Astrocyte (in vitro differentiated cells and primary cell): Measurements from ENCODE around the gene SLC27A2. TPM values are rescaled to one million over a fixed set of nuclear protein-coding genes. Genes with fewer than 3 reads are reported as not detected.

Source experiments
- DNase-seq: peaks from one replicate; pipeline ENCODE4 v3.0.0-alpha.2; 2010; ENCODE audit warnings: low read depth
- FAIRE-seq: peaks from 2 replicates; lab custom pipeline; 2011; peaks lifted over from hg19 to GRCh38; lab: Jason Lieb, UNC
- H2AFZ ChIP-seq: 2 replicates; pipeline ENCODE4 v1.6.0; 2012; ENCODE audit warnings: low read depth, low read length, inconsistent platforms
- H3K27ac ChIP-seq: 2 replicates; pipeline ENCODE4 v1.5.1; 2011; ENCODE audit warnings: low read depth, low read length, inconsistent platforms
- H3K27me3 ChIP-seq: 2 replicates; pipeline ENCODE4 v1.6.0; 2011; ENCODE audit warnings: low read length, inconsistent platforms; ENCODE audit not compliant: insufficient read depth
- H3K36me3 ChIP-seq: 2 replicates; pipeline ENCODE4 v1.5.1; 2011; ENCODE audit warnings: low read length, inconsistent platforms; ENCODE audit not compliant: insufficient read depth
- H3K4me1 ChIP-seq: 2 replicates; pipeline ENCODE4 v1.5.1; 2011; ENCODE audit warnings: low read length, inconsistent platforms; ENCODE audit not compliant: insufficient read depth
- H3K4me2 ChIP-seq: 2 replicates; pipeline ENCODE4 v1.6.0; 2012; ENCODE audit warnings: low read length, inconsistent platforms
- H3K4me3 ChIP-seq: 2 replicates; pipeline ENCODE4 v1.5.1; 2011; ENCODE audit warnings: low read depth, mild to moderate bottlenecking, low read length, inconsistent platforms; ENCODE audit not compliant: insufficient read depth
- H3K79me2 ChIP-seq: 2 replicates; pipeline ENCODE4 v1.6.0; 2012; ENCODE audit warnings: mild to moderate bottlenecking, low read length, inconsistent platforms; ENCODE audit not compliant: insufficient read depth
- H3K9ac ChIP-seq: 2 replicates; pipeline ENCODE4 v1.6.0; 2012; ENCODE audit warnings: mild to moderate bottlenecking, low read length, inconsistent platforms
- H3K9me3 ChIP-seq: 2 replicates; pipeline ENCODE4 v1.5.1; 2012; ENCODE audit warnings: low read depth, mild to moderate bottlenecking, low read length, inconsistent platforms; ENCODE audit not compliant: insufficient read depth
- H4K20me1 ChIP-seq: 2 replicates; pipeline ENCODE4 v1.6.0; 2012; ENCODE audit warnings: low read length, inconsistent platforms; ENCODE audit not compliant: insufficient read depth
- H3K27ac Mint-ChIP-seq: one replicate; pipeline ENCODE4 v1.8.0; 2021; ENCODE audit warnings: mild to moderate bottlenecking, mixed read lengths; ENCODE audit not compliant: unreplicated experiment
- H3K27me3 Mint-ChIP-seq: one replicate; pipeline ENCODE4 v1.8.0; 2021; ENCODE audit warnings: low read depth, mixed read lengths; ENCODE audit not compliant: unreplicated experiment
- H3K36me3 Mint-ChIP-seq: one replicate; pipeline ENCODE4 v1.8.0; 2021; ENCODE audit warnings: low read depth, mixed read lengths; ENCODE audit not compliant: unreplicated experiment
- H3K4me1 Mint-ChIP-seq: one replicate; pipeline ENCODE4 v1.8.0; 2021; ENCODE audit warnings: low read depth, mixed read lengths; ENCODE audit not compliant: unreplicated experiment
- H3K4me3 Mint-ChIP-seq: one replicate; pipeline ENCODE4 v1.8.0; 2021; ENCODE audit warnings: mild to moderate bottlenecking, moderate library complexity, mixed read lengths; ENCODE audit not compliant: unreplicated experiment
- H3K9me3 Mint-ChIP-seq: one replicate; pipeline ENCODE4 v1.8.0; 2021; ENCODE audit warnings: mild to moderate bottlenecking, mixed read lengths; ENCODE audit not compliant: unreplicated experiment
- EZH2 ChIP-seq: IDR thresholded peaks from 2 replicates; pipeline ENCODE4 v1.6.1; 2012; ENCODE audit warnings: mild to moderate bottlenecking, low read length, inconsistent platforms; ENCODE audit not compliant: insufficient read depth
- total RNA-seq: library from RNA; stranded (reverse); gene quantifications from 2 replicates; pipeline ENCODE4 v1.2.1, GENCODE V29; 2021
- TF ChIP-seq, protein P1 (sequence below): IDR thresholded peaks from 2 replicates; pipeline ENCODE4 v1.5.1; 2011; ENCODE audit warnings: low read depth, mild to moderate bottlenecking, inconsistent platforms, low read length, moderate library complexity; ENCODE audit not compliant: insufficient read depth

The SLC27A2 gene
- total RNA-seq, 1 donor from 2014 or later = 0.82 TPM

DNA sequence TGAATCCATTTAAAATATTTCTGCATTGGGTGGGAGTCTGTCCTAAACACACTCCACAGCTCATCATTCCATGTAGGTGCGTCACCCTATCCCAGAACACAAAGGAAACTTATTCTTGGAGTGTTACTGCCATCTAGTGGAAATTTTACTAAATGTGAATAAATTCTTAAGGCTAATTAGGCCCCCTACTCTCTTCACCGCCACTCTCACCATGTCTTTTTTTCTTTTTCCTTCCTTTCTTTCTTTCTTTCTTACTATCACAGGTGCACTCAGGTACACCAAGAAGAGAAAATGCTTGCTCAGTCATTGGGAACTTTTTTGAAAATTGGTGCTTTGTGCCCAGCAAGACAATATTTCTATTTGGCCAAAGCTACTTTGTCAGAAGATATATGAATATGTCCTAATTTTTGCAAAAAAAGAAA is 36.5 kb upstream of the SLC27A2 start:
- H3K9ac ChIP-seq = no peak overlapping the region
- H3K27me3 ChIP-seq = no peaks in the 10 kb centered on the region
- H4K20me1 ChIP-seq = no peaks in the 10 kb centered on the region
- Mint-ChIP-seq H3K4me3 (no peak overlapping the region), H3K27ac (no peak overlapping the region), H3K9me3 (peaks cover 3% of the 10 kb centered on the region), H3K4me1 (no peaks in the 10 kb centered on the region), H3K36me3 (no peaks in the 10 kb centered on the region), H3K27me3 (no peaks in the 10 kb centered on the region)
- no peaks in the 10 kb centered on the region for H3K79me2 ChIP-seq
- DNase-seq = peak; percentile 66
- H3K4me1 ChIP-seq = no peaks in the 10 kb centered on the region
- peak; percentile 81 for FAIRE-seq
- no peak overlapping the region for H3K27ac ChIP-seq
- H3K4me3 ChIP-seq = no peak overlapping the region
- H3K36me3 ChIP-seq = no peaks in the 10 kb centered on the region
- no peak for TF ChIP-seq EZH2
- TF ChIP-seq, protein P1, sequence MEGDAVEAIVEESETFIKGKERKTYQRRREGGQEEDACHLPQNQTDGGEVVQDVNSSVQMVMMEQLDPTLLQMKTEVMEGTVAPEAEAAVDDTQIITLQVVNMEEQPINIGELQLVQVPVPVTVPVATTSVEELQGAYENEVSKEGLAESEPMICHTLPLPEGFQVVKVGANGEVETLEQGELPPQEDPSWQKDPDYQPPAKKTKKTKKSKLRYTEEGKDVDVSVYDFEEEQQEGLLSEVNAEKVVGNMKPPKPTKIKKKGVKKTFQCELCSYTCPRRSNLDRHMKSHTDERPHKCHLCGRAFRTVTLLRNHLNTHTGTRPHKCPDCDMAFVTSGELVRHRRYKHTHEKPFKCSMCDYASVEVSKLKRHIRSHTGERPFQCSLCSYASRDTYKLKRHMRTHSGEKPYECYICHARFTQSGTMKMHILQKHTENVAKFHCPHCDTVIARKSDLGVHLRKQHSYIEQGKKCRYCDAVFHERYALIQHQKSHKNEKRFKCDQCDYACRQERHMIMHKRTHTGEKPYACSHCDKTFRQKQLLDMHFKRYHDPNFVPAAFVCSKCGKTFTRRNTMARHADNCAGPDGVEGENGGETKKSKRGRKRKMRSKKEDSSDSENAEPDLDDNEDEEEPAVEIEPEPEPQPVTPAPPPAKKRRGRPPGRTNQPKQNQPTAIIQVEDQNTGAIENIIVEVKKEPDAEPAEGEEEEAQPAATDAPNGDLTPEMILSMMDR = peak; percentile 45
- H3K4me2 ChIP-seq = no peak overlapping the region
- H2AFZ ChIP-seq = no peak overlapping the region
- no peaks in the 10 kb centered on the region for H3K9me3 ChIP-seq

DNA sequence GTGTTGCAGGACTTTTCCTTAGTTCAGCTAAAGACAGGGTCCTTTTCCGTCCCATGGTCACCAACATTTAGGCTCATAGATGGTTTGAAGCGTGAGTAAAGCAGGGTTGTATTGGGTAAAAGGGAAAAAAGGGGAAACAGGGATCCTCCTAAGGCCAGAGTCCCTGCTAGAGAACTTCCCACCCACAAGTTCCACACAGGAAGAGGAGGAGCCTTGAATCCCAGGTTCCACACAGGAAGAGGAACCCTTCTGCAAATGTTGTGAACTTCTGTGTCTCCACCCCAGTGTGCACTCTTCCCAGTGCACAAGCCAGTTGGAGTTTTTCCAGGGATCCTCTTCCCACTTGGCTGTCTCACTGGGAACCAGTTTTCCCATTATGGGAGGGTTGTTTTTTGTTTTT is 35.4 kb upstream of the SLC27A2 start:
- DNase-seq (no peak), FAIRE-seq (no peak)
- no peaks in the 10 kb centered on the region for H3K27me3 Mint-ChIP-seq
- H3K27ac Mint-ChIP-seq = peak overlapping the region; percentile 72
- Histone ChIP-seq H3K4me2 (no peak overlapping the region), H3K79me2 (no peaks in the 10 kb centered on the region), H3K4me3 (no peak overlapping the region), H3K27ac (no peak overlapping the region), H3K9me3 (no peaks in the 10 kb centered on the region), H3K4me1 (no peaks in the 10 kb centered on the region), H4K20me1 (no peaks in the 10 kb centered on the region), H3K9ac (no peak overlapping the region), H2AFZ (peak overlapping the region; percentile 65), H3K27me3 (no peaks in the 10 kb centered on the region), H3K36me3 (no peaks in the 10 kb centered on the region)
- no peaks in the 10 kb centered on the region for H3K4me1 Mint-ChIP-seq
- no peaks in the 10 kb centered on the region for H3K9me3 Mint-ChIP-seq
- no peak overlapping the region for H3K4me3 Mint-ChIP-seq
- no peak for TF ChIP-seq EZH2
- TF ChIP-seq, protein P1 = no peak
- H3K36me3 Mint-ChIP-seq = no peaks in the 10 kb centered on the region

DNA sequence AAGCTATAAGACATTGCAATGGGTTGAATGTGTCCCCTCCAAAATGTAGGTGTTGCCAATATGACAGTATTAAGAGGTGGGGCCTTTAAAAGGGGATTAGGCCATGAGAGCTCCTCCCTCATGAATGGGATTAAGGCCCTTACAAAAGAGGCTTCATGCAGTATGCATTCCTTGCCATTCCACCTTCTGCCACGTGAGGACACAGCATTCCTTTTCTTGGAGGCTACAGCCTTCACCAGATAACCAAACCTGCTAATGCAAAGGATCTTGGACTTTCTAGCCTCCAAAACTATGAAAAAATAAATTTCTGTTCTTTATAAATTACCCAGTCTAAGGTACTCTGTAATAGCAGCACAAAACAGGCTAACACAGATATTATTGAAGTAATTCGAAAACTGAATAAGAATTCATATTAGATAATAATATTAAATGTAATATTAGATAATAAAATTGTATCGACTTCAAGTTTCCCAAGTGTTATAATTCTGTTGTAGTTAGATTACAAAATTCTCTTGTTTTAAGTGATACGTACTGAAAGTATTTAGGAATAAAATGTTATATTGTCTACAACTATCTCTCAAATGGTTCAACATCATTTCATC is 33.5 kb upstream of the SLC27A2 start:
- Mint-ChIP-seq H3K9me3 (no peaks in the 10 kb centered on the region), H3K27ac (no peak overlapping the region), H3K36me3 (no peaks in the 10 kb centered on the region), H3K4me3 (no peak overlapping the region), H3K27me3 (no peaks in the 10 kb centered on the region), H3K4me1 (no peaks in the 10 kb centered on the region)
- no peak overlapping the region for H2AFZ ChIP-seq
- H3K4me2 ChIP-seq = no peak overlapping the region
- DNase-seq (peak; percentile 58), FAIRE-seq (no peak)
- H3K4me3 ChIP-seq = no peak overlapping the region
- no peak overlapping the region for H3K9ac ChIP-seq
- H4K20me1 ChIP-seq = no peaks in the 10 kb centered on the region
- H3K79me2 ChIP-seq = no peaks in the 10 kb centered on the region
- H3K27ac ChIP-seq = no peak overlapping the region
- no peaks in the 10 kb centered on the region for H3K27me3 ChIP-seq
- H3K36me3 ChIP-seq = no peaks in the 10 kb centered on the region
- H3K4me1 ChIP-seq = no peaks in the 10 kb centered on the region
- no peak for TF ChIP-seq EZH2
- TF ChIP-seq, protein P1 = peak; percentile 60
- H3K9me3 ChIP-seq = no peaks in the 10 kb centered on the region
